H9 (cell line): ENCODE data around the gene FFAR1. TPM values are rescaled to one million over a fixed set of nuclear protein-coding genes. Genes with fewer than 3 reads are reported as not detected.

Source experiments
- DNase-seq: peaks from one replicate; pipeline ENCODE4 v3.0.0-alpha.2; 2017
- H2AFZ ChIP-seq: one replicate; pipeline ENCODE4 v1.6.1; 2013; ENCODE audit warnings: mild to moderate bottlenecking, low read length, control low read depth, moderate library complexity
- H2AK5ac ChIP-seq: 2 replicates; pipeline ENCODE4 v1.6.1; 2013; ENCODE audit warnings: low read length, control low read depth, mixed read lengths; ENCODE audit not compliant: insufficient read length
- H2BK120ac ChIP-seq: one replicate; pipeline ENCODE4 v1.6.1; 2013; ENCODE audit warnings: low read depth, mild to moderate bottlenecking, low read length, control low read depth, inconsistent platforms; ENCODE audit not compliant: poor library complexity, severe bottlenecking
- H2BK12ac ChIP-seq: 2 replicates; pipeline ENCODE4 v1.6.1; 2013; ENCODE audit warnings: low read length, control low read depth, mixed read lengths, low read depth; ENCODE audit not compliant: insufficient read length
- H2BK15ac ChIP-seq: 2 replicates; pipeline ENCODE4 v1.6.1; 2013; ENCODE audit warnings: low read depth, low read length, control low read depth
- H2BK20ac ChIP-seq: one replicate; pipeline ENCODE4 v1.6.1; 2013; ENCODE audit warnings: low read depth, mild to moderate bottlenecking, low read length, control low read depth, inconsistent platforms; ENCODE audit not compliant: poor library complexity, severe bottlenecking
- H2BK5ac ChIP-seq: 2 replicates; pipeline ENCODE4 v1.6.1; 2013; ENCODE audit warnings: low read length, control low read depth, mixed read lengths; ENCODE audit not compliant: insufficient read length
- H3K14ac ChIP-seq: 2 replicates; pipeline ENCODE4 v1.6.1; 2013; ENCODE audit warnings: low read length, control low read depth; ENCODE audit not compliant: insufficient read depth
- H3K18ac ChIP-seq: 2 replicates; pipeline ENCODE4 v1.6.1; 2013; ENCODE audit warnings: low read depth, mild to moderate bottlenecking, mixed read lengths, low read length, control low read depth; ENCODE audit not compliant: insufficient read length
- H3K23ac ChIP-seq: 2 replicates; pipeline ENCODE4 v1.6.1; 2013; ENCODE audit warnings: low read length, control low read depth, mixed read lengths, low read depth; ENCODE audit not compliant: insufficient read length
- H3K23me2 ChIP-seq: 2 replicates; pipeline ENCODE4 v1.6.1; 2013; ENCODE audit warnings: low read depth, mild to moderate bottlenecking, mixed read lengths, low read length, control low read depth; ENCODE audit not compliant: insufficient read length, poor library complexity, severe bottlenecking
- H3K27ac ChIP-seq: 2 replicates; pipeline ENCODE4 v1.5.1; 2013; ENCODE audit warnings: low read length, control low read depth, mixed read lengths, low read depth; ENCODE audit not compliant: insufficient read length
- H3K27me3 ChIP-seq: 2 replicates; pipeline ENCODE4 v1.6.1; 2013; ENCODE audit warnings: low read length, control low read depth, inconsistent platforms; ENCODE audit not compliant: insufficient read depth
- H3K4ac ChIP-seq: 2 replicates; pipeline ENCODE4 v1.6.1; 2013; ENCODE audit warnings: low read depth, mild to moderate bottlenecking, control low read depth, inconsistent platforms, low read length, moderate library complexity
- H3K4me1 ChIP-seq: 2 replicates; pipeline ENCODE4 v1.6.1; 2013; ENCODE audit warnings: low read length, control low read depth, inconsistent platforms; ENCODE audit not compliant: insufficient read depth
- H3K4me2 ChIP-seq: 2 replicates; pipeline ENCODE4 v1.6.1; 2013; ENCODE audit warnings: low read length, control low read depth, mixed read lengths; ENCODE audit not compliant: insufficient read length, insufficient read depth
- H3K56ac ChIP-seq: 2 replicates; pipeline ENCODE4 v1.6.1; 2013; ENCODE audit warnings: low read depth, mild to moderate bottlenecking, mixed read lengths, low read length, control low read depth; ENCODE audit not compliant: insufficient read length
- H3K79me1 ChIP-seq: 2 replicates; pipeline ENCODE4 v1.6.1; 2013; ENCODE audit warnings: low read depth, mild to moderate bottlenecking, moderate library complexity, low read length, control low read depth, inconsistent platforms; ENCODE audit not compliant: insufficient read depth, poor library complexity, severe bottlenecking
- H3K79me2 ChIP-seq: 2 replicates; pipeline ENCODE4 v1.6.1; 2013; ENCODE audit warnings: low read length, control low read depth, inconsistent platforms; ENCODE audit not compliant: insufficient read depth
- H3K9ac ChIP-seq: 2 replicates; pipeline ENCODE4 v1.6.1; 2013; ENCODE audit warnings: low read length, control low read depth, mixed read lengths; ENCODE audit not compliant: insufficient read length; ENCODE audit errors: extremely low read depth
- H3K9me3 ChIP-seq: one replicate; pipeline ENCODE4 v1.6.1; 2013; ENCODE audit warnings: low read depth, low read length, inconsistent platforms; ENCODE audit not compliant: control insufficient read depth
- H3T11ph ChIP-seq: one replicate; pipeline ENCODE4 v1.6.1; 2013; ENCODE audit warnings: mild to moderate bottlenecking, low read length, control low read depth, inconsistent platforms
- H4K20me1 ChIP-seq: one replicate; pipeline ENCODE4 v1.6.1; 2013; ENCODE audit not compliant: control insufficient read depth, insufficient read length, insufficient read depth
- H4K5ac ChIP-seq: 2 replicates; pipeline ENCODE4 v1.6.1; 2013; ENCODE audit warnings: low read depth, mild to moderate bottlenecking, mixed read lengths, low read length, control low read depth; ENCODE audit not compliant: insufficient read length
- H4K8ac ChIP-seq: replicated peaks from 2 replicates; pipeline ENCODE4 v1.6.1; 2013; ENCODE audit warnings: low read length, control low read depth, mixed read lengths, low read depth; ENCODE audit not compliant: insufficient read length
- H4K91ac ChIP-seq: 2 replicates; pipeline ENCODE4 v1.6.1; 2013; ENCODE audit warnings: low read depth, mild to moderate bottlenecking, moderate library complexity, mixed read lengths, low read length, control low read depth; ENCODE audit not compliant: insufficient read length
- H3K27ac Mint-ChIP-seq, 3 experiments: 2 replicates in 2 of 3; 3 replicates in 1 of 3; pipeline ENCODE4 v1.8.0; 2020 to 2021; ENCODE audit warnings: mixed read lengths in 3 of 3, mild to moderate bottlenecking in 1 of 3, moderate library complexity in 1 of 3
- H3K27me3 Mint-ChIP-seq: 2 replicates; pipeline ENCODE4 v1.8.0; 2021; ENCODE audit warnings: low read depth, mild to moderate bottlenecking, moderate library complexity, mixed read lengths
- H3K36me3 Mint-ChIP-seq, 3 experiments: 2 replicates in 2 of 3; 3 replicates in 1 of 3; pipeline ENCODE4 v1.8.0; 2020 to 2021; ENCODE audit warnings: low read depth in 3 of 3, mixed read lengths in 3 of 3; ENCODE audit not compliant: insufficient read depth in 1 of 3
- H3K4me1 Mint-ChIP-seq, 2 experiments: 2 replicates each; pipeline ENCODE4 v1.8.0; 2020; ENCODE audit warnings: mixed read lengths in 2 of 2
- H3K4me3 Mint-ChIP-seq, 2 experiments: 2 replicates in 1 of 2; 3 replicates in 1 of 2; pipeline ENCODE4 v1.8.0; 2020 to 2021; ENCODE audit warnings: mild to moderate bottlenecking in 2 of 2, mixed read lengths in 2 of 2, moderate library complexity in 1 of 2
- H3K9me3 Mint-ChIP-seq, 2 experiments: 2 replicates in 1 of 2; 3 replicates in 1 of 2; pipeline ENCODE4 v1.8.0; 2020; ENCODE audit warnings: mild to moderate bottlenecking in 2 of 2, mixed read lengths in 2 of 2, moderate library complexity in 1 of 2
- CTCF ChIP-seq: fragments of 200-600 bp; sonication (generic); conservative IDR thresholded peaks from 3 replicates; pipeline ENCODE4 v1.8.0; 2021; ENCODE audit warnings: antibody characterized with exemption, mild to moderate bottlenecking
- WGBS: extraction: QIAGEN DNeasy Blood & Tissue Kit; methylation state at CpG from one replicate; pipeline ENCODE4 v1.1.7; 2013; ENCODE audit warnings: missing lambda C conversion rate, low lambda C conversion rate, mixed read lengths; ENCODE audit not compliant: insufficient read length; ENCODE audit errors: extremely low coverage; 5-methylcytosine and 5-hydroxymethylcytosine counted together
- total RNA-seq: library from RNA; stranded (reverse); gene quantifications from 2 replicates; pipeline ENCODE4 v1.2.1, GENCODE V29; 2021

FFAR1 gene
- total RNA-seq, 1 experiment from 2014 or later = not detected

GRCh38 chr19:35383536-35383935 lies 35.8 kb downstream of the FFAR1 start:
- WGBS = no CpG with 5 or more reads among the region's 2 CpGs
- no peak overlapping the region for H4K91ac ChIP-seq
- H2BK12ac ChIP-seq = no peak overlapping the region
- no peak overlapping the region for H2BK120ac ChIP-seq
- Mint-ChIP-seq H3K4me1 (peaks cover 5 to 7% of the 10 kb centered on the region in 2 experiments), H3K27ac (no peak overlapping the region), H3K9me3 (peaks cover 42 to 55% of the 10 kb centered on the region in 2 experiments), H3K4me3 (no peak overlapping the region), H3K27me3 (peaks cover 33% of the 10 kb centered on the region), H3K36me3 (peaks cover 5 to 11% (median 9%) of the 10 kb centered on the region in 3 experiments; a peak in 6 of 7 replicates)
- no peak overlapping the region for H3K14ac ChIP-seq
- H3K79me1 ChIP-seq = no peaks in the 10 kb centered on the region
- H3K23ac ChIP-seq = no peak overlapping the region
- no peaks in the 10 kb centered on the region for H3K23me2 ChIP-seq
- H4K20me1 ChIP-seq = no peaks in the 10 kb centered on the region
- TF ChIP-seq CTCF = no peak
- H3K4me1 ChIP-seq = no peaks in the 10 kb centered on the region
- H3K9me3 ChIP-seq = peaks cover 20% of the 10 kb centered on the region
- no peak overlapping the region for H2BK5ac ChIP-seq
- H2AK5ac ChIP-seq = no peak overlapping the region
- H4K8ac ChIP-seq = no peak overlapping the region
- no peak overlapping the region for H2BK15ac ChIP-seq
- no peak overlapping the region for H3T11ph ChIP-seq
- H3K79me2 ChIP-seq = no peaks in the 10 kb centered on the region
- no peak overlapping the region for H3K27ac ChIP-seq
- no peak overlapping the region for H3K9ac ChIP-seq
- H3K4ac ChIP-seq = no peak overlapping the region
- no peak overlapping the region for H3K18ac ChIP-seq
- H2AFZ ChIP-seq = no peak overlapping the region
- H3K27me3 ChIP-seq = no peaks in the 10 kb centered on the region
- H3K56ac ChIP-seq = no peak overlapping the region
- H3K4me2 ChIP-seq = no peak overlapping the region
- DNase-seq = no peak
- no peak overlapping the region for H2BK20ac ChIP-seq
- H4K5ac ChIP-seq = no peak overlapping the region
